ENCODE data around the gene TMEM30A.

Gene TMEM30A

GRCh38 chr6:75283907-75284631, 523 bp downstream of the TMEM30A start:
- Histone ChIP-seq H3K36me3 (peaks cover 5% of the 10 kb centered on the region), H3K9me3 (ENCODE audit: severe bottlenecking) (no peaks in the 10 kb centered on the region), H3K27ac (peak overlapping the region; percentile 87), H3K27me3 (ENCODE audit: insufficient read depth, low read depth, severe bottlenecking) (no peaks in the 10 kb centered on the region), H3K4me3 (ENCODE audit: low read depth, low read length) (peak overlapping the region; percentile 98)
- TF ChIP-seq CTCF (IDR thresholded peaks at IDR 0.05; ENCODE audit: low read depth, low read length): no peak
- DNase-seq: peak; percentile 22

DNA sequence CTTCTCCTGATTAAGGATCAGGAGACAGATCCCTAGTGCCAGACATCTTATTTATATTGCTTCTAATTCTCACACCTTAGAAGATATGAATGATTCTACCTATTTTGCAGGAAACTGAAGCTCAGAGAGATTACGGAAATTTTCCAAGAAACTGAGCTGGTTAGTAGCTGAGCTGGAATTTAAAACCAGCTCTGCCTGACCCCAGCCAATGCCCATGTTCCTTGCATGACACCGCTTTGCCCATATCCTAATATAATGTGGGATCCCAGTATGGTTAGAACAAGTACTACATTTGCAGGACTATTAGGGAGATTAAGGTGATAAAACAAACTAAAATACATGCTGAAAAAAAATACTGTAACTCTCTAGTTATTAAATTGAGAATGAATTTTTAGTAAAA, 1.9 kb downstream of the TMEM30A start:
- peaks cover 5% of the 10 kb centered on the region for H3K36me3 ChIP-seq
- no peaks in the 10 kb centered on the region for H3K9me3 ChIP-seq (ENCODE audit: severe bottlenecking)
- TF ChIP-seq CTCF (IDR thresholded peaks at IDR 0.05; ENCODE audit: low read depth, low read length): no peak
- no peaks in the 10 kb centered on the region for H3K27me3 ChIP-seq (ENCODE audit: insufficient read depth, low read depth, severe bottlenecking)
- no peak for DNase-seq
- H3K27ac ChIP-seq: no peak overlapping the region
- peak overlapping the region; percentile 98 for H3K4me3 ChIP-seq (ENCODE audit: low read depth, low read length)

DNA sequence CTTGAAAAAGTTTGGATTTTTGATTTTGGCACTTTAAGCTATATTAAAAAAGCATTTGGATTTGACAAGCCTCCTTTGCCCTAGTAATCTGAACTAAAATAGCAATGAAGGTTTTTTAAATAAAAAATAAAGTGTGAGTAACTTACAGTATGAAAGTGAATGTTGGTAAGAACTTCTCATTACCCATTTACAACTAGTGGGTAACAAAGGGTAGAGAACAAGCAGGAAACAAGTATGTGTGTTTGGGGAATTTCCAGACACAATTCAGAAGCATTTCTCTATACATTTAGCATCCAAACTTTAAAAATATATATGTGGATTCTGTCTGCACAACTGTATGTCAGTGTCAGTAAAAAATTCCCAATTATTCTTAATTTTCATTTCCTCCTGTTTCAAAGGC, 2.9 kb downstream of the TMEM30A start:
- no peak overlapping the region for H3K27ac ChIP-seq
- no peaks in the 10 kb centered on the region for H3K9me3 ChIP-seq (ENCODE audit: severe bottlenecking)
- no peak overlapping the region for H3K4me3 ChIP-seq (ENCODE audit: low read depth, low read length)

DNA sequence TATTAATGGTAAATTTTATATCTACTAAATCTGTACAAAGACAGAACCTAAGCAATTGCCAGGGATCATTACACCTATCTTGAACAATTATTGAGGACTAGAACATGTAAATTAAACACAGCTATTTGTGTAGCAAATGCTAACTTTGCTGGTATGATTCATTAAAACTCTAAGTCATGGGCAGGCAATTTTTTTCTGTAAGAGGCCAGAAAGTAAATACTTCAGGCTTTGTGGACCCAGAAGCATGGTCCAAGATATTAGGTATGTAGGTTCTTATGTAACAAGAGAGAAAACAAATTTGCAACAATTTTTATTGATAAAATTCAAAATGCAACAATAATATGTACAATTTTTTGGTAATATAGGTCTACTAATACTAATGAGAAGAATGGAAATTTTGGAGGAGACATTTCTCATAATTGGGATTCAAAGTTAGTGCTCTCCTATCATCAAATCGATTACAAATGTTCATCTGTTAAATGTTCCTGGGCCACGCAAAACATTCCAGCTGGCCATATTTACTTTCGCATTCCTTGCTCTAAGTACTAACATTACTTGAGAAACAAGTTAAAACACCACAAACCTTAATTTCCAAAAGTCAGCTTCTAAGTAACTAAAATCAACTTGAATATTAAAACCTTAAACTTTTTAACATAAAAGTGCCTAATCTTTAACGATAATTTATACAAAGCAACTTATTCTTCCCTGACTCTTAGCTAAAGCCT, 4.3 kb downstream of the TMEM30A start:
- Histone ChIP-seq H3K27me3 (ENCODE audit: insufficient read depth, low read depth, severe bottlenecking) (no peaks in the 10 kb centered on the region), H3K27ac (no peak overlapping the region), H3K36me3 (peaks cover 5% of the 10 kb centered on the region), H3K4me3 (ENCODE audit: low read depth, low read length) (no peak overlapping the region), H3K9me3 (ENCODE audit: severe bottlenecking) (no peaks in the 10 kb centered on the region)
- no peak for DNase-seq
- no peak for TF ChIP-seq CTCF (IDR thresholded peaks at IDR 0.05; ENCODE audit: low read depth, low read length)

More for the DNA sequence above, 2.9 kb downstream of the TMEM30A start:
- no peak for DNase-seq
- TF ChIP-seq CTCF (IDR thresholded peaks at IDR 0.05; ENCODE audit: low read depth, low read length): no peak
- H3K27me3 ChIP-seq (ENCODE audit: insufficient read depth, low read depth, severe bottlenecking): no peaks in the 10 kb centered on the region
- peaks cover 5% of the 10 kb centered on the region for H3K36me3 ChIP-seq

- no peak for DNase-seq
- H3K4me3 ChIP-seq (ENCODE audit: low read depth, low read length): no peak overlapping the region
- no peak overlapping the region for H3K27ac ChIP-seq
- no peaks in the 10 kb centered on the region for H3K9me3 ChIP-seq (ENCODE audit: severe bottlenecking)
- H3K36me3 ChIP-seq: peaks cover 6% of the 10 kb centered on the region
- no peaks in the 10 kb centered on the region for H3K27me3 ChIP-seq (ENCODE audit: insufficient read depth, low read depth, severe bottlenecking)
- TF ChIP-seq CTCF (IDR thresholded peaks at IDR 0.05; ENCODE audit: low read depth, low read length): no peak
These were observed 5.2 kb downstream of the TMEM30A start for GRCh38 chr6:75279418-75279817.
